ENCODE data around the gene STAT1. TPM values are rescaled to one million over a fixed set of nuclear protein-coding genes. Genes with fewer than 3 reads are reported as not detected.

STAT1 gene
- total and polyA plus RNA-seq, 8 donors, result 8.2 to 51.8 (median 24.4) TPM

GRCh38 chr2:190948671-190949070 lies 65.3 kb downstream of the STAT1 start:
- H3K4me1 ChIP-seq, result peaks cover 31 to 42% (median 40%) of the 10 kb centered on the region in 3 donors
- H3K27ac ChIP-seq, result peak overlapping the region; percentile 23 to 86 (median 67)
- TF ChIP-seq CTCF (IDR thresholded peaks at IDR 0.05), result no peak
- DNase-seq (peak in 3 of 6 donors; percentile 21 to 50 (median 24)), ATAC-seq (peak; percentile 23 to 63 (median 52)), FAIRE-seq (no peak)
- H3K9me3 ChIP-seq, result no peaks in the 10 kb centered on the region
- H3K27me3 ChIP-seq, result no peaks in the 10 kb centered on the region
- WGBS, 2 donors, result 19 to 20% methylated on average over 2 of the region's 2 CpGs
- H3K4me3 ChIP-seq, result peak overlapping the region in 1 of 4 donors; percentile 23
- no peaks in the 10 kb centered on the region for H3K36me3 ChIP-seq
- intact Hi-C loops (cut with DNase I), result no loop called here

- ATAC-seq, result peak; percentile 58 to 85 (median 72)
- 2% methylated on average over 2 of the region's 2 CpGs for WGBS, 2 donors
- DNase-seq, result no peak
Observed at GRCh38 chr2:190947711-190948251, 66.2 kb downstream of the STAT1 start.

GRCh38 chr2:190947141-190947540 lies 66.8 kb downstream of the STAT1 start:
- FAIRE-seq (no peak), ATAC-seq (peak; percentile 67 to 81 (median 74)), DNase-seq (no peak)
- Histone ChIP-seq H3K4me1 (peaks cover 24 to 35% (median 33%) of the 10 kb centered on the region in 3 donors), H3K36me3 (no peaks in the 10 kb centered on the region), H3K27me3 (no peaks in the 10 kb centered on the region), H3K4me3 (no peak overlapping the region), H3K9me3 (no peaks in the 10 kb centered on the region), H3K27ac (peak overlapping the region; percentile 16 to 86 (median 62))
- WGBS, 2 donors, result 4 to 7% methylated on average over 1 of the region's 1 CpG
- no peak for TF ChIP-seq CTCF (IDR thresholded peaks at IDR 0.05)
- intact Hi-C loops (cut with DNase I), result no loop called here

More at GRCh38 chr2:190947711-190948251, 66.2 kb downstream of the STAT1 start:
- intact Hi-C loops (cut with DNase I), result no loop called here
- peaks cover 24 to 35% (median 33%) of the 10 kb centered on the region in 3 donors for H3K4me1 ChIP-seq
- TF ChIP-seq CTCF (IDR thresholded peaks at IDR 0.05), result no peak
- peak overlapping the region in 2 of 4 donors; percentile 23 to 25 for H3K4me3 ChIP-seq
- H3K9me3 ChIP-seq, result no peaks in the 10 kb centered on the region
- H3K27me3 ChIP-seq, result no peaks in the 10 kb centered on the region
- H3K36me3 ChIP-seq, result no peaks in the 10 kb centered on the region
- H3K27ac ChIP-seq, result peak overlapping the region; percentile 50 to 86 (median 67)
- FAIRE-seq, result no peak

- H3K9me3 ChIP-seq, result no peaks in the 10 kb centered on the region
- 56 to 76% methylated on average over 2 of the region's 2 CpGs for WGBS, 2 donors
- no peak overlapping the region for H3K27ac ChIP-seq
- H3K36me3 ChIP-seq, result no peaks in the 10 kb centered on the region
- no peak overlapping the region for H3K4me3 ChIP-seq
- no peak for TF ChIP-seq CTCF (IDR thresholded peaks at IDR 0.05)
- intact Hi-C loops (cut with DNase I), result no loop called here
- FAIRE-seq (no peak), DNase-seq (no peak), ATAC-seq (no peak)
- peaks cover 41 to 49% (median 48%) of the 10 kb centered on the region in 3 donors for H3K4me1 ChIP-seq
- H3K27me3 ChIP-seq, result no peaks in the 10 kb centered on the region
Observed at GRCh38 chr2:190943706-190944105, 70.3 kb downstream of the STAT1 start.

- intact Hi-C loops (cut with DNase I), result no loop called here
- no peak for FAIRE-seq
- no peak for TF ChIP-seq CTCF (IDR thresholded peaks at IDR 0.05)
- DNase-seq, result no peak
- Histone ChIP-seq H3K9me3 (no peaks in the 10 kb centered on the region), H3K36me3 (no peaks in the 10 kb centered on the region), H3K4me1 (peaks cover 41 to 50% (median 46%) of the 10 kb centered on the region in 3 donors), H3K4me3 (no peak overlapping the region), H3K27ac (no peak overlapping the region), H3K27me3 (no peaks in the 10 kb centered on the region)
- ATAC-seq, result no peak
- WGBS, 2 donors, result 82 to 93% methylated on average over 2 of the region's 2 CpGs
Observed at GRCh38 chr2:190942697-190943096, 71.3 kb downstream of the STAT1 start.

Data from pancreas (tissue), 10 donors.